IMR-90 (cell line): ENCODE data around the gene CNOT2. TPM values are rescaled to one million over a fixed set of nuclear protein-coding genes. Genes with fewer than 3 reads are reported as not detected.

ENCODE experiments used
- ATAC-seq: fragments of 200-7000 bp; cut with Tn5 transposase; 2 replicates; pipeline ENCODE4 v1.9.1; 2020; ENCODE audit warnings: low read depth, mild to moderate bottlenecking, moderate library complexity
- BruUV-seq: library from RNA; stranded (reverse); fragments of 400-500 nt; replicated peaks from 2 replicates; lab custom pipeline; 2021; lab: Mats Ljungman, UMichigan
- CTCF ChIA-PET: fragments of 300-600 bp; formaldehyde crosslinking; extraction: SDS; loops from one replicate; lab custom pipeline; 2021; ENCODE audit warnings: antibody characterized with exemption; lab: Yijun Ruan, JAX
- POLR2A ChIA-PET: fragments of 300-600 bp; sonication (Branson Sonifier 250); formaldehyde crosslinking; loops from one replicate; lab custom pipeline; 2022; ENCODE audit warnings: antibody characterized with exemption; ENCODE audit not compliant: unreplicated experiment; lab: Charles Lee
- DNase-seq: peaks from one replicate; pipeline ENCODE4 v3.0.0; 2013
- H2AFZ ChIP-seq: replicated peaks from 2 replicates; pipeline ENCODE3; 2013; ENCODE audit warnings: low read length, mild to moderate bottlenecking; ENCODE audit not compliant: poor library complexity
- H2AK5ac ChIP-seq: 2 replicates; pipeline ENCODE4 v1.6.1; 2013; ENCODE audit warnings: low read depth, low read length, inconsistent platforms
- H2AK9ac ChIP-seq: replicated peaks from 2 replicates; pipeline ENCODE3; 2013; ENCODE audit warnings: mild to moderate bottlenecking, low read depth, low read length, moderate library complexity; ENCODE audit not compliant: poor library complexity
- H2BK120ac ChIP-seq: 2 replicates; pipeline ENCODE4 v1.6.1; 2013; ENCODE audit warnings: low read depth, low read length, inconsistent platforms
- H2BK15ac ChIP-seq: 3 replicates; pipeline ENCODE4 v1.6.1; 2013; ENCODE audit warnings: low read depth, low read length, inconsistent platforms
- H2BK20ac ChIP-seq: 2 replicates; pipeline ENCODE4 v1.6.1; 2013; ENCODE audit warnings: low read depth, mild to moderate bottlenecking, inconsistent platforms, low read length, moderate library complexity
- H2BK5ac ChIP-seq: 2 replicates; pipeline ENCODE4 v1.6.1; 2013; ENCODE audit warnings: mild to moderate bottlenecking, low read depth, low read length, inconsistent platforms; ENCODE audit not compliant: poor library complexity, severe bottlenecking
- H3K14ac ChIP-seq: replicated peaks from 2 replicates; pipeline ENCODE4 v1.6.1; 2013; ENCODE audit warnings: low read depth, low read length, inconsistent platforms
- H3K18ac ChIP-seq: 2 replicates; pipeline ENCODE4 v1.6.1; 2013; ENCODE audit warnings: low read depth, low read length, control low read depth
- H3K23ac ChIP-seq: 2 replicates; pipeline ENCODE4 v1.6.1; 2013; ENCODE audit warnings: low read depth, low read length, inconsistent platforms
- H3K27ac ChIP-seq: 2 replicates; pipeline ENCODE4 v1.5.1; 2013; ENCODE audit warnings: mild to moderate bottlenecking, control low read depth, low read length; ENCODE audit not compliant: insufficient read depth
- H3K27me3 ChIP-seq: 2 replicates; pipeline ENCODE4 v1.6.1; 2013; ENCODE audit warnings: low read length; ENCODE audit not compliant: control insufficient read depth, insufficient read depth
- H3K36me3 ChIP-seq: 2 replicates; pipeline ENCODE4 v1.6.1; 2013; ENCODE audit warnings: low read length, mixed read lengths; ENCODE audit not compliant: control insufficient read depth, insufficient read depth
- H3K4ac ChIP-seq: 2 replicates; pipeline ENCODE4 v1.6.1; 2013; ENCODE audit warnings: low read depth, low read length, inconsistent platforms
- H3K4me1 ChIP-seq: 2 replicates; pipeline ENCODE4 v1.6.1; 2013; ENCODE audit warnings: low read length, mixed read lengths; ENCODE audit not compliant: control insufficient read depth, insufficient read depth
- H3K4me2 ChIP-seq: 2 replicates; pipeline ENCODE4 v1.6.1; 2013; ENCODE audit warnings: low read depth, mild to moderate bottlenecking, control low read depth, low read length, moderate library complexity
- H3K4me3 ChIP-seq: 2 replicates; pipeline ENCODE4 v1.5.1; 2013; ENCODE audit warnings: low read depth, mild to moderate bottlenecking, control low read depth, low read length, moderate library complexity; ENCODE audit not compliant: insufficient read depth
- H3K56ac ChIP-seq: 2 replicates; pipeline ENCODE4 v1.6.1; 2013; ENCODE audit warnings: low read length, inconsistent platforms; ENCODE audit not compliant: insufficient read depth; ENCODE audit errors: extremely low read depth
- H3K79me1 ChIP-seq, 2 experiments: 2 replicates each; pipeline ENCODE4 v1.6.1; 2013; ENCODE audit warnings: low read length in 2 of 2, inconsistent platforms in 1 of 2, low read depth in 1 of 2
- H3K9ac ChIP-seq: 2 replicates; pipeline ENCODE4 v1.6.1; 2013; ENCODE audit warnings: low read depth, low read length, control low read depth
- H3K9me1 ChIP-seq: 2 replicates; pipeline ENCODE4 v1.6.1; 2013; ENCODE audit warnings: low read length, inconsistent platforms; ENCODE audit not compliant: insufficient read depth
- H3K9me3 ChIP-seq: 2 replicates; pipeline ENCODE4 v1.6.1; 2013; ENCODE audit warnings: low read length; ENCODE audit not compliant: control insufficient read depth, insufficient read depth
- H4K20me1 ChIP-seq: 2 replicates; pipeline ENCODE4 v1.6.1; 2013; ENCODE audit warnings: low read length, inconsistent platforms; ENCODE audit not compliant: insufficient read depth
- H4K5ac ChIP-seq: 2 replicates; pipeline ENCODE4 v1.6.1; 2013; ENCODE audit warnings: mild to moderate bottlenecking, low read depth, low read length, control low read depth
- H4K8ac ChIP-seq, 2 experiments: 2 replicates each; pipeline ENCODE4 v1.6.1; 2013; ENCODE audit warnings: low read depth in 2 of 2, low read length in 2 of 2, control low read depth in 1 of 2, inconsistent platforms in 1 of 2
- H4K91ac ChIP-seq: 2 replicates; pipeline ENCODE4 v1.6.1; 2013; ENCODE audit warnings: low read depth, low read length, inconsistent platforms; ENCODE audit not compliant: insufficient read depth
- BHLHE40 ChIP-seq: fragments of 150-350 bp; IDR thresholded peaks from 2 replicates; pipeline ENCODE4 v1.6.1; 2016; ENCODE audit warnings: mild to moderate bottlenecking, low read depth, low read length
- ELK1 ChIP-seq: fragments of 150-350 bp; IDR thresholded peaks from 2 replicates; pipeline ENCODE4 v1.6.1; 2016; ENCODE audit warnings: low read depth, mild to moderate bottlenecking, low read length, moderate library complexity, borderline replicate concordance
- MAZ ChIP-seq: IDR thresholded peaks from 2 replicates; pipeline ENCODE4 v1.6.1; 2012; ENCODE audit warnings: low read depth, mild to moderate bottlenecking, low read length, improper control_type of control experiment, moderate library complexity, borderline replicate concordance
- POLR2A ChIP-seq: IDR thresholded peaks from 2 replicates; pipeline ENCODE4 v1.6.1; 2012; ENCODE audit warnings: mild to moderate bottlenecking, low read depth, low read length
- RCOR1 ChIP-seq: IDR thresholded peaks from 2 replicates; pipeline ENCODE4 v1.6.1; 2012; ENCODE audit warnings: mild to moderate bottlenecking, low read length, improper control_type of control experiment; ENCODE audit not compliant: insufficient replicate concordance
- WGBS, 2 experiments: methylation state at CpG; one replicate each; pipeline versions ENCODE4 v1.1.5 to v1.1.7; 2013; ENCODE audit warnings: missing lambda C conversion rate in 2 of 2; ENCODE audit not compliant: insufficient read length in 1 of 2; ENCODE audit errors: extremely low coverage in 2 of 2; 5-methylcytosine and 5-hydroxymethylcytosine counted together
- dilution Hi-C: fragments of 300-500 bp; cut with HindIII; formaldehyde crosslinking; loops from one replicate; pipeline ENCODE4 v1.14.3; 2018; ENCODE audit warnings: low sequenced_read_pairs; ENCODE audit not compliant: unreplicated experiment
- in situ Hi-C: fragments of 300-500 bp; cut with MboI; formaldehyde crosslinking; loops from 3 replicates; pipeline ENCODE4 v1.14.3; 2019; ENCODE audit warnings: low sequenced_read_pairs, inconsistent platforms, mixed read lengths
- intact Hi-C: fragments of 100-400 bp; cut with micrococcal nuclease; formaldehyde crosslinking; loops from 2 replicates; pipeline ENCODE4 v1.10.0; 2022
- polyA plus RNA-seq, 3 experiments: library from polyadenylated mRNA; depleted of rRNA; stranded (reverse); fragments of >200 nt; gene quantifications; 2 replicates each; pipeline ENCODE4 v1.2.3, GENCODE V29; 2012; ENCODE audit warnings: low replicate concordance in 1 of 3
- total RNA-seq: library from RNA; depleted of rRNA; stranded (reverse); fragments of >200 nt; gene quantifications from 2 replicates; pipeline ENCODE4 v1.2.3, GENCODE V29; 2012
- TF ChIP-seq, protein P1 (sequence below): fragments of 150-350 bp; IDR thresholded peaks from 2 replicates; pipeline ENCODE4 v1.6.1; 2017; ENCODE audit warnings: mild to moderate bottlenecking, antibody characterized with exemption, low read length, low read depth

CNOT2 gene
- total and polyA plus RNA-seq, 2 of the 4 experiments (the other 2 are of a cell fraction), result 63.4 to 159 TPM

DNA sequence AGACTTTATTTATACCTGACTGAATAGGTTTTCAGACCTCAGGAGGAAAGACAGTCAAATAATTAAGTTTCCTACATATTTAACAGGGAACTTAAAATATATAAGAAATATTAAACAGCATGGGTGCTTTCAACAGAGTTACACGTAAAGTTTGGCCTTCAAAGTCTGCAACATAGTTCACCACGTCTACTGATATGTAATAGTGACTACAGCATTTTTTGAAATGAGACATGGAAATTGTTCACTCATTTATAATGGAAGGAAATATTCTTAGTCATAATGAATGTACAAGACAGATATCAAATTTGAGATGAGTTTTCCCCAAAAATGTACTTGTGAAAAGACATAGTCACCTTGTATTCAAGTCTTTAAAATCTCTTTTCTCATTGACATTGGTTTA lies 66.1 kb downstream of the CNOT2 start:
- H3K27me3 ChIP-seq, result no peaks in the 10 kb centered on the region
- POLR2A ChIA-PET, result interaction anchor here (0.6 kb wide), 1 partner anchor 320 kb away, joined by 3 read pairs; no protein-coding TSS in a partner anchor
- no peak for TF ChIP-seq MAZ
- no peak for TF ChIP-seq BHLHE40
- no peak for TF ChIP-seq RCOR1
- TF ChIP-seq, protein P1, sequence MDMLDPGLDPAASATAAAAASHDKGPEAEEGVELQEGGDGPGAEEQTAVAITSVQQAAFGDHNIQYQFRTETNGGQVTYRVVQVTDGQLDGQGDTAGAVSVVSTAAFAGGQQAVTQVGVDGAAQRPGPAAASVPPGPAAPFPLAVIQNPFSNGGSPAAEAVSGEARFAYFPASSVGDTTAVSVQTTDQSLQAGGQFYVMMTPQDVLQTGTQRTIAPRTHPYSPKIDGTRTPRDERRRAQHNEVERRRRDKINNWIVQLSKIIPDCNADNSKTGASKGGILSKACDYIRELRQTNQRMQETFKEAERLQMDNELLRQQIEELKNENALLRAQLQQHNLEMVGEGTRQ, result no peak
- TF ChIP-seq POLR2A, result no peak
- no peak for TF ChIP-seq ELK1
- H3K4ac ChIP-seq, result no peak overlapping the region
- H3K9me1 ChIP-seq, result no peaks in the 10 kb centered on the region
- H3K14ac ChIP-seq, result no peak overlapping the region
- no peak overlapping the region for H3K4me2 ChIP-seq
- CTCF ChIA-PET, result no interaction called here
- H3K9ac ChIP-seq, result no peak overlapping the region
- H3K23ac ChIP-seq, result no peak overlapping the region
- H2BK15ac ChIP-seq, result no peak overlapping the region
- no peak overlapping the region for H2AK9ac ChIP-seq
- H4K20me1 ChIP-seq, result peaks cover 11% of the 10 kb centered on the region; the same call in 1 of the 2 replicates
- no peak overlapping the region for H2BK5ac ChIP-seq
- no peak overlapping the region for H3K4me3 ChIP-seq
- WGBS, 2 experiments, result no CpG with 5 or more reads among the region's 2 CpGs
- H3K56ac ChIP-seq, result no peak overlapping the region
- H4K91ac ChIP-seq, result no peak overlapping the region
- no peak overlapping the region for H2AK5ac ChIP-seq
- BruUV-seq, result no TSS peak
- H4K5ac ChIP-seq, result no peak overlapping the region
- 0 out of 2 replicates have a peak, but pooled peaks cover 2% of the 10 kb centered on the region for H3K9me3 ChIP-seq
- DNase-seq (peak; percentile 3), ATAC-seq (no peak)
- H3K18ac ChIP-seq, result no peak overlapping the region
- intact Hi-C loops, result no loop called here
- dilution Hi-C loops, result no loop called here
- H2BK120ac ChIP-seq, result no peak overlapping the region
- H3K79me1 ChIP-seq, result peaks cover 10 to 28% of the 10 kb centered on the region in 2 experiments; a peak in 3 of 4 replicates
- peaks cover 7% of the 10 kb centered on the region for H3K4me1 ChIP-seq
- peaks cover 4% of the 10 kb centered on the region for H3K36me3 ChIP-seq
- H4K8ac ChIP-seq, result no peak overlapping the region
- in situ Hi-C loops, result no loop called here
- H3K27ac ChIP-seq, result no peak overlapping the region
- no peak overlapping the region for H2BK20ac ChIP-seq
- no peak overlapping the region for H2AFZ ChIP-seq
